ENCODE measurements around the gene DNAAF1.
A peak's percentile ranks its signal among the peaks of the same experiment; 100 is the strongest.

The DNAAF1 gene

DNA sequence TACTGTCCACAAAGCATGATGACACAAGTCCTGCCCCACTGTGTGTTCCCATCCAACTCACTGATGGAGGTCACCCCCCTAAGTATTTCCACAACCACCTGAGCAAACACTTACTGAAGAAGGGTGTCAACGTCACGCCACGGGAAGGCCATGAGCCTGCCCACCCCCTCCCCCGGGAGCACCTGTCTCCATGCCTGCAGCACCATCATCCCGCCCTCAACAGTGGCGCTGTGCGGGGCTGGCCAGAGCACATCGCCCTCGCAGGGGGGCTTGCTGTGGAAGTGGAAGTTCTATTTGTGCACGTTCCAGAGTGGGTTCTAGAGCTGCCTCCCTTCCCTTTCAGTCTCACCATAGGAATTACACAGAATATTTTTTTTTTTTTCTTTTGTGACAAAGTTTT lies 24.1 kb upstream of the DNAAF1 start:
- no peak for DNase-seq (ENCODE audit: low spot score)

DNA sequence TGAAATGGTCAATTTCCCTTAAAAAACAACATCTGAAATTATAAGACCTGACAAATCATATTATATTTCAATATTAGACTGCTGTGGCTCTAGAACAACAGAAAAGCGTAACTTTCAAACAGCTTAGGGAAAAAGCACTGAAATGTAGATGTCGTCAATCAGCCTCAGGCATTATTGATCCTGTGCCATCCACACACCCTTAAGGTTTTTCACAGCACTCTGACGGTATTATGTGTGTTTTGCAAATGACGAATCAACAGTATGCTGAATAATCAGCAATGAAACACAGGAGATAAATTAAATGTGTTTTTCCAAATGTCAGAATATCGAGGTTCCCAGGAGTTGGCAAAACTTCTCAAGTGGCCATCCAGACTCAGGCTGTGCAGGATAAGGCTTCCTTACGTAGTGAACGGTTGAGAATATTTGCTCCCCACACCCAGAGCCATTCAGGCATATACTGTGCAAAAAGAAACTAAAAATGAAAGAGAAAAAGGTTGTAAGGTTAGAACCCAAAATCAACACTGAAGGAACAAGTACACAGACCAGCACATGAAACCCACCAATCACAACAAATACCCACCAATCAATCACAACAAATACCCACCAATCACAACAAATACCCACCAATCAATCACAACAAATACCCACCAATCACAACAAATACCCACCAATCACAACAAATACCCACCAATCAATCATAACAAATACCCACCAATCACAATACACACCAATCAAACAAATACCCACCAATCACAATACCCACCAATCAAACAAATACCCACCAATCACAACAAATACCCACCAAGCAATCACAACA lies 20.6 kb upstream of the DNAAF1 start:
- no peak for DNase-seq (ENCODE audit: low spot score)

DNA sequence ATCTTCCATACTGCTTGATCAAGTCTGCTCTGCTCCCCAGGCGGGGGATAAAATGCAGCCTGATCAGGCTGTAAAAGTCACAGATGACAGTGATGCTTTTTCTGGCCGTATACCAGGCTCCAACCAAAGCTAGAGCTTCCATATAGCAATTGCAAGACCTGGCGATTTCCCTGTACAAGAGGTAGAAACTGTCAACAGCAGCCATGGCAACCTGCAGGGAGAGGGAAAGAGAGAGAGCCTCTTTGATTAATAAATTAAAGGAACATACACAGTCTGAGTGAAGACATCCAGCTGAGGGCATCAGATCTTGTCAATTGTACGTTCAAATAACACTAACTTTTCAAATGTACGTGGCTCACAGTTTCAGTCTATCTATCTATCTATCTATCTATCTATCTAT lies 14.0 kb upstream of the DNAAF1 start:
- DNase-seq (ENCODE audit: low spot score), result no peak

DNA sequence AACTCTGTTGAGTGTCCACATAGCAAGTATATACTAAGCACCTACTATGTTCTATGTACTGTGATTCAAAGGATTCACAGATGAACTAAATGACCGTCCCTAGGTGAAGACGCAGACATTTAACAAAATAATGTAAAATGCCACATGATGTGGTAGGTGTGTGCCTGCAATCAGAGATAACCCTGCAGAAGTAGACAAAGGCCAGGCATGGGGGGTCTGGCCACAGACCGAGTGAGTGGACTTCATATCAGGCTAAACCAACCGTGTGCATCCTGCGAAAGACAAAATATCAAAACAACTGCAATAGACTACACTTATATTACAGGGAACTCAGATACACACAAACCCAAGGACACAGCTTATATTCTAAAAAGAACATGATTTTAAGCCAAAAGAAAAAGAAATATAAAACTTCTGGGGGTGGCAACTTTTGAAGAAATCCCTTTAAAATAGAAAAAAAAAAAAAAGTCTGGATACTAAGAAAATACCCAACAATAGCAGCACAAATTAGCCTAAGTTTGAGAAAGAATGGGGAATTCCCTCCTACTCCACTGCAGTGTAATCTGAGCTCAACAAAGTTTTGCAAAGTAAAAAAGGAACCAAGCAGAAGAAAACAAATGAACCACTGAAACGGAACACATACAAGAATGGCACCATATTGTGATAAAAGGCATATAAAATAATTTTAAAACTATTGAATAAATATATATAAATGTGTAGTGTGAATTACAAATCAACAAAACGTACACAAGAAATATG lies 12.4 kb upstream of the DNAAF1 start:
- no peak for DNase-seq (ENCODE audit: low spot score)

DNA sequence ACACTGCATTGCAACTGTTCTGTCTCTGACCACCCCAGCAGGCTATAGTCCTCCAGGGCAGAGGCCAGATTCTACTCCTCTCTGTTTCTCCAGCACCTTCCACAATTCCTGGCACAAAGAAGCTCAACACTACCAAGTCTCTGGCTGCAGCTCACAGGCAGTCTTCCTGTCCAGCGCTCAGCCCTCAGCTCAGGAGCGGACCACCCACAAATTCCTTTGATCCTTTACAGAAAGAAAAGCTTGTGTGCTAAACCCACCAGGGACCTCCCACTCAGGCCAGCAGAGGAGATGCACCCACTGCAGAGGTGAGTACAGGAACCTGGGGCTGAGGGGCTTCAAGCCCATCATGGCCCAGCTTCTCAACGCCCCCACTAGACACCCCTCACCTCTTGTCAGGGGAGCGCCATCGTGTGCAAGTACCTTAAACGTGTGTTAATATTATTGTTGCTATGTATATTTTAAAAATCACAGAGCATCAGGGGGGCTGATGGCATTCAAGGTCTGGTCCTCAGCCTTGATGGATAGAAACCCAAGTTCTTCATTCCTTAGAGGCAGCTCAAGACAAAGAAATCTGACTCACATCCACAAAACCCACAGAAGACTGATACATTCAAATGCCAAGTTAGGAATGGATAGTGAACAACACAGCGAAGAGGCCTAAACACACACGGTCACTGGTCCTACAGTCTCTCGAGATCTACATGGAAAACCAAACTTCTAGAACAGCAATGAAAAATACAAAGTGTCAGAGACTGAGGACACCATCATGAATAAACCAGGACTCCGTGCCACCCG lies 8.6 kb upstream of the DNAAF1 start:
- DNase-seq (ENCODE audit: low spot score), result no peak

DNA sequence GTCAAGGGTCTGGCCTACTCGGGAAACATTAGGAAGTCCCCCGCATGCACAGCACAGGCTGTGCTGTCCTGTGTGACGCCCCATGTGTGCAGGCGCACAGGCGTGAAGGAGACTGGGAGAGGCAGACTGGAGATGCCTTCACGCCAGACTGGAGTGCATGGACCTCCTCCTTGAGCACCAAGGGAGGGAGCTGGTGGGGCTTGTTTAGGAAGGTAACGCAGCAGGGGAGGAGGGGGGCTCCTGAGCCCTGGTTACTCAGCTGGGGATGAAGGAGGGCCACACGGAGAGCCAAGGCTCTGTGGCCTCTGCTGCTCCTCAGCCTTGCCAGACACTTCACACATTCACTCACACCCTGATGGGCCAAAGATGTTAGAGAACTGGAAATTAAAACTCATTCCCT lies 7.8 kb upstream of the DNAAF1 start:
- DNase-seq (ENCODE audit: low spot score), result no peak

DNA sequence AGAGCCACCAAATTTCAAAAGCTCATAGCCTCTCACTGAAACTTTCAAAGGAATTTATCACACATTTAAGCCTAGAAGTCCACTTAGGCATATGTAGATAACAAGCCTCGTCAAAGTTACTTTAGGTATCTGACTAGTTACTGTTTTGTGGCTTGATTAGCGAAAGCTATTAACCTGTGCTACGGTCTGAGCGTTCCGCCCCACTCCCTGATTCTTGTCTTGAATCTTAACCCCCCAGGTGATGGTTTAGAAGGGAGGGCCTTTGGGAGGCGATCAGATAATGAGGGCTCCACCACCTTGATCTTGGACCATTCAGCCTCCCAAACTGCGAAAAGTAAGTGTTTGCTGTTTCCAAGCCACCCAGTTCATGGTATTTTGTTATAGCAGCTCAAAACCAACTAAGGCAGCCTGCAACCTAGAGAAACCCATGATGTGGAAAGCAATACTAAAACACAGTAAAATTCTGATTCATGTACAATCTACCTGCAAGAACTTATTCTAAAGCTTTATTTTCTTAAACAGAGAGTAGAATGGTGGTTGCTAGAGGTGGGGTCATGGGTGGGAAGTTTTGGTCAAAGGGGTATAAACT lies 7.2 kb upstream of the DNAAF1 start:
- DNase-seq (ENCODE audit: low spot score), result no peak

DNA sequence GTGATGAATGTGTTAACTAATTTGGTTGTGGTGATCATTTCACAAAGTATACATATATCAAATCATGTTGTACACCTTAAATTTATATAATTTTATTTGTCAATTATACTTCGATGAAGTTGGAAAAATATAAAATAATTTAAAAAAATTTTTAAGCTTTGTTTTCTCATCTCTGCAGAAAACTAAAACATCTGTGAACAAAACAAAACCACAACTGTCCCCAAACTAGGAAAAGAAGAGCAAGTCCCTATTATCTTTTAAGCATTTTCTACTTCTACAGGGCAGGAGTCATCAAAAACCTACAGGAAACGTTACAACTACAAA lies 6.6 kb upstream of the DNAAF1 start:
- DNase-seq (ENCODE audit: low spot score), result no peak

DNA sequence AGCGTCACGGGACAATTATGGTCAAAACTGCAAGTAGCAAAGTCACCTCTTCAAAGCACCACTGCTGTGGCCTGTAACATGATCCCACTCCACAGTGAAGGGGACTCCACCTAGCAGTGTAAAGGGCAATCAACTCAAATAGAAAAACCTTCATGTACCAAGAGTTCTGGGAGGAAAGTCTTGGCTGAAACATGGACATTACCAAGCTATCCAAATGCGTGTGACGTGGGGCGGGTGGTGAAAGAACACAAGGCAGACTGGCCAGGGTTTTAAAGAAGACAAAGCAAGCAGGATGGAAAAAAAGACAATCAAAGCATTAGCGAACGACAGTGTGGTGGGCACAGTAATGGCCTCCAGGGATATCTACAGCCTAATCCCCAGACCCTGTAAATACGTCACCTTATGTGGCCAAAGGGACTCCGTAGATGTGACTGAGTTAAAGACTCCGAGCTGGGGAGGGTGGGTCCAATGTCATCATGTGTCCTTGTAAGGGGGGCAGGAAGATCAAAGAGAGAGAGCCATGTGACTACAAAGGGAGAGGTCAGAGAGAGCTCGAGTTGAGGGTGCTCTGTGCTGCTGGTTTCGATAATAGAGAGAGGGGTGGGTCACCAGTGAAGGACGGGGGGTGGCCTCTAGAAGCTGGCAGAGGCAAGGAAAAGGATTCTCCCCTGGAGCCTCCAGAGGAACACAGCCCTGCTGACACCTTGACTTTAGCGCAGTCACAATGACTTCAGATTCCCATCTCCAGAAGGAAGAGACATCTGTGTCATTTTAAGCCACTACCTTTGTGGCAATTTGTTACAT lies 6.1 kb upstream of the DNAAF1 start:
- DNase-seq (ENCODE audit: low spot score), result no peak

DNA sequence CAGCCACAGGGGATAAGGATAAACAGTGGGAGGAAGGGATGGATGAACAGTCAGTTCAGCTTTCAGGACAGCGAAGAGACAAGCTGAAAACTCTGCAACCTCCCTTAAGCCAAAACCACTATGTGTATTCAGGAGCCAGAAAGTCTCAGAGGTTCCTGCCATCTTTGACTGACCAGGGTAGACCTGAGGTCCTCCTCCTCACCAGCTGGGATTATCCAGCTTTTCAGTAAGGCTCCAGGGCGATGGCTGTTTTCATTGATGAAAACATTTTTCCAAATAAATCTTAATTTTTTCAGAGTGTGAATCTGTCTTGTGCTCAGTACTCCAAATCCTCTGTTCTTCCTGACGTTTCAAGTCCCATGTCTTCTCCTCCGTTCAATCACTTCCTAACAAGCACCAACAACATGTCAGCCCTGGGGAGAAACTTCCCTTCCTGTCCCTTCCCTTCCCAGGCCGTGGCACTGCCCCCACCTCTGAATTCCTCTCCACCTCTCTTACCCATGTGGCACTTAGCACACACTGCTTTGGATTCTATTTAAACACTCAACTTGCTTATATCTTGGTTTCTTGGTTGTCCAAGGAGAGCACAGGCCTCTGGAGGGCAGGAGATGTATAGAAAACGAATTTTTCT lies 5.4 kb upstream of the DNAAF1 start:
- DNase-seq (ENCODE audit: low spot score), result no peak

DNA sequence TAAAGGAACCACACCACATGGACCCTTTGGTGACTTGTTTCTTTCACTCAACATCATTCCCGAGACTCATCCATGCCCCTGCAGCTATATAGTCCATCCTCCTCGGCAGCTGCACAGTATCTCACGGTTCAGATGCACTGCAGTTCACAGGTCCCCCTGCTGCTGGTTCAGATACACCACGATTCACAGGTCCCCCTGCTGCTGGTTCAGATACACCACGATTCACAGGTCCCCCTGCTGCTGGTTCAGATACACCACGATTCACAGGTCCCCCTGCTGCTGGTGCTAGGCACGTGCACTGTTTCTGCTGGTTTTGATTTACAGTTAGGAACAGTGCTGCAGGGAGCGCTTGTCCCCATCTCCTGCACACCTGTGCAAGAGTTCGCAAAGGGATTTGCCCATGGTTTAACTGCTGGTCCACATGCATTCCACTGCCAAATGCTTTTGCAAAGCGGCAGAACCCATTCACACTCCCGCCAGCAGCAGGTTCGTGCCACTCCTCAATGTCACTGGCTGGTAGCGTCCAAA lies 3.9 kb upstream of the DNAAF1 start:
- no peak for DNase-seq (ENCODE audit: low spot score)

DNA sequence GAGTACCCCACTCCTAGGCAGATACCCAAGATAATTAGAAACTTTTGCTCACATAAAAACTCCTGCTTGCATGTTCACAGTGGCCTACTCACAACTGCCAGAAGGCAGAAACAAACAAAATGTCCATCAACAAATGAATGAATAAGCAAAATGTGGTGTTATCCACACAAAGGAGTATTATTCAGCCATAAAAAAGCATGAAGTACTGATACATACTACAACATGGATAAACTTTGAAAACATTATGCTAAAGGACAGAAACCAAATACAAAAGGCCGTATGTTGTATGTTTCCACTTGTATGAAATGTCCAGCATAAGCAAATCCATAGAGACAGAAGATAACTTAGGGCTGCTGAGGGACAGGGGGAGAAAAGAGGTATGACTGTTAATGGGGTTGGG lies 2.0 kb upstream of the DNAAF1 start:
- DNase-seq (ENCODE audit: low spot score), result no peak

DNA sequence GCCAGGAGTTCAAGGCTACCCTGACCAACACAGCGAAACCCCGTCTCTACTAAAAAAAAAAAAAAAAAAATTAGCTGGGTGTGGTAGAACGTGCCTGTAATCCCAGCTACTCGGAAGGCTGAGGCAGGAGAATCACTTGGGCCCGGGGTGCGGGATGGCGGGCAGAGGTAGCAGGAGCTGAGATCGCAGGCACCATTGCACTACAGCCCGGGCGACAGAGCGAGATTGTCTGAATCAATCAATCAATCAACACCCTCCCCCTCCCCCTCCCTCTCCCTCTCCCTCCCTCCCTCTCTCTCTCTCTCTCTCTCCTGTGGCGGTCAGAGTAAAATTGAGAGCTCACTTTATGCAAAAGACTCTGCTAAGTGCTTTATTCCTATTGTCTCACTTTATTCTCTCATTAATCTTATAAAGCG lies 1.3 kb upstream of the DNAAF1 start:
- DNase-seq (ENCODE audit: low spot score), result no peak

DNA sequence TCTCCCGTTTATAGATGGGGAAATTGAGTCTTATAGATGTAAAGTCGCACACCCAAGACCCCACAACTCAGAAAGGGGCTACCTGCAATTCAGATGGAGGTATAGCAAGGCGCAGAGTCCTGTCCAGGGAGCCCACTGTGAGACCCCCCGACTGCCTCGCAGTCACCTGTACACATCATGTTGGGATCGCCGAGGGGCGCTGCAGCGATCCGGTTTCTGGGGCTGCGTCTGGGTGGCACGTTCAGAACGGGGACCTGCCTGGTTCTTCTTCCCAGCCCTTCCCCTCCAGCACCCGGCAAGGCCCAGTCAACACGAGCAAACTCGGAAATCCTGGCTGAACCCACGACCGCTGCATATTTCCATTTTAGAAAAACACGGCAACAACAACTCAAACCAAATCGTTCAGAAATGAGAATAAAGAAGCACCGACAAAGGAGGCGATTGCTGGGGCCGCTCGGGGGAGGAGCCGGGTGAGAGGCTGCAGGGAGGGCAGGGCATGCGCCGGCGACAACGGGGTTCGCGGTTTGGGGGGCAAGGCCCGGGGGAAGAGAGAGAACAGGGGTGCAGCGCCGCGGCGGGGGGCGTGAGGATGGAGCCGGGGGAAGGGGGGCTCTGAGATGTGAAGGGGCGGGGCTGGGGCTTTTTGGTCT lies 774 bp upstream of the DNAAF1 start:
- peak; percentile 36 for DNase-seq (ENCODE audit: low spot score)

DNA sequence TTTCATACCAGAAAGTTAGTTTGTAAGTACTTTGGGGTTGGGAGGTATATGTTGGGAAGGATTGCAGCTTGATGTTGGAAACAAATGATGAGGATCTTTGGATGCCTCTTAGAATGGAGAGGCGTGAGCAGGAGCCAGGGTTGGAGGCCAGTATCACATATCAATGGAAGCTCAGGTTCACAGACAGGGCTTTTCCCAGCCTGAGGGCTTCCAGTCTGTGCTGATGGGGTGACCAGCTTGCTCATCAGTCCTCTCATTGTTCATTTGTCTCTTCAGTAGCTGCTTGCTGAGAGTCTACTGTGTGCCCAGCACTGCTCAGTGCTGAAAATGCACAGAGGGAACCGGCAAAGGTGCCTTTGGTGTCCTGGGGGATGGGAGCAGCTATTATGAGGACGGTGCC lies 5.8 kb downstream of the DNAAF1 start:
- no peak for DNase-seq (ENCODE audit: low spot score)

DNA sequence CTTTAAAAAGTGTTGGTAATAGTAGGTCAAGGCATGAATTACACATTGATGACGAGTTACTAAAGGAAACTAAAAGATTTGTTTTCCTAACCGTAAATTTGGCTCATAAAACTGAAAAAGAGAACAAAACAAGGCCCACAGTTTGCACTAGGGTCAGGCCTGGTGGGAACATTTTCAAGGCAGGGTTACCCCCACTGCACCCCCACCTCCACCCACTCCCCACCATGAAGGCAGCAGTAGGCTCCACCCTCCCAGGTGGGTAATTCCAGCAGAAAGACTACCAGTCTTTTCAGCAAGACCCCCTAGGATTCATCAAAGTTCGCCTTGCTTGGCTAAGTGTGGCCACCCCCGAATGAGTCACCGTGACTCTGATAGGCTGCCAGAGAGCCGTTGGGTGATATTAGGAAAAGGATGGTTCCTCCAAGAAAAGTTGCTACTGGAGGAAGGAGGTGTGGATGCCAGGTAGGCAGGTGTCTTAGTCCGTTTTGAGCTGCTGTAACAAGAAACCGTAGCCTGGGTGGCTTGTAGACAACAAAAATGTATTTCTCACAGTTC lies 8.6 kb downstream of the DNAAF1 start:
- DNase-seq (ENCODE audit: low spot score), result no peak

DNA sequence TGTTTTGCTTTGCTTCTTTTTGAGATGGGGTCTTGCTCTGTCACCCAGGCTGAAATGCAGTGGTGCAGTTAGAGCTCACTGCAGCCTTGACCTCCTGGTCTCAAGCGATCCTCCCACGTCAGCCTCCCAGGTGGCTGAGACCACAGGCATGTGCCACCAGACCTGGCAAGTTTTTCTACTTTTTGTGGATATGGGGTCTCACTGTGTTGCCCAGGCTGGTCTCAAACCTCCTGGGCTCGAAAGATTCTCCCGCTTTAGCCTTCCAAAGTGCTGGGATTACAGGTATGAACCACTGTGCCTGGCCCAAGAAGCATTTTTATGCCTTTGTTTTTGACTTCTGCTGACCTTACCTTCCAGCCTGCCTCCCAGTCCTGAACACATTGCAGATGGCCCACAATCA lies 10.1 kb downstream of the DNAAF1 start:
- DNase-seq (ENCODE audit: low spot score), result no peak

DNA sequence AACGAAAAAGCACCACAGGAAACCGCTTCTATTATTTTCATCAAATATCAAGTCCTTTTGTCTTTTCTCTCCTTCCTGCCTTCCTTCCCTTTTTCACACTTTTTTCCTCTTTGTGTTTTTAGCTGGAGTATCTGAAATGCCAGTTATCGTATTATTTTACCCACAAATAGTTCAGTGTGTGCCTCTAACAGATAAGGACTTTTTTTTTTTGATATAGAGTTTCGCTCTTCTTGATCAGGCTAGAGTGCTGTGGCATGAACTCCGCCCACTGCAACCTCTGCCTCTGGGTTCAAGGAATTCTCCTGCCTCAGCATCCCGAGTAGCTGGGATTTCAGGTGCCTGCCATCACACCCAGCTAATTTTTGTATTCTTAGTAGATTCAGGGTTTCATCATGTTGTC lies 10.7 kb downstream of the DNAAF1 start:
- DNase-seq (ENCODE audit: low spot score), result no peak

DNA sequence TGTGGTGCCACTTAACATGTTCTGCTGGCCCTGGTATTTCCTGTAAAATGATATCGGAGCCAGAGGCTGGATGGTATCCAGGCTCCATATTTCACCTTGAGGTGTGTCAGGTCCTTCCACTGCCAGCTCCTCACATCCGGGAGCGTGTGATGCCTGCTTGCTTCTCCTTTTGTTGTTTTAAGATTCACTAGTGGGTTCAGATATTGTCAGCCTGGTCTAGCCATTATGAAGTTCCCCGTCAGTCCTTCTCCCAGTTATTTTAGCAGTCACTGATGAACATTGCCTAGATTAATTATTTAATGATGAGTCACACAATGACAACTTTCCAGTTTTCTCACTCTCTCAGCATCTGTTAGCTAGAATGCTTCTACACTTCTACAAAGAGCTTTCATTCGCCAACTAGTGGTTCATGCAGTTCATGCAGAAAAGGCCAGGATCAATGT lies 11.3 kb downstream of the DNAAF1 start:
- no peak for DNase-seq (ENCODE audit: low spot score)

DNA sequence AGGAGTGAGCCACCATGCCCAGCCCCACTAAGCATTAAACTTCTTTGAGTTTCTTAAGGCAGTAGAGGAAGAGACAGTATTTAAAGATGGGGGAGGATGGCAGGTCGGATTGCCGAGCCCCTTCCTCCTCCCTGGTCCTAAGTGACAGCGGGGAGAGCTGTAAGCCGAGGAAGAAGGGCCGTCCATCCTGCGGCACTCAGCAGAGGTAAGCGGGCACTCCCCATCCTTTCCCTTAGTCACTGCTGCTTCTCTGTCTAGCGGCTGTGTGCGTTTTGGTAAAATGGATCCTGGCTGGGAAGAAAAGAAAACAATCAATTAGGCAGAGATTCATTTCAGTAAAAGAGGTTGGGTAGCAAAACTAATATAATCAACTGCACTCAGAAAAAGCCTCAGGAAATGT lies 13.9 kb downstream of the DNAAF1 start:
- no peak for DNase-seq (ENCODE audit: low spot score)

Data from SK-N-DZ (cell line).